Nephron progenitor cell (in vitro differentiated cells): ENCODE results near the gene MYLIP.

Experiments
- DNase-seq: peaks from one replicate; pipeline ENCODE4 v3.0.0; 2021
- H3K27ac Mint-ChIP-seq: 2 replicates; pipeline ENCODE4 v1.8.0; 2021; ENCODE audit warnings: mild to moderate bottlenecking, moderate library complexity, mixed read lengths
- H3K27me3 Mint-ChIP-seq: 2 replicates; pipeline ENCODE4 v1.8.0; 2021; ENCODE audit warnings: mild to moderate bottlenecking, low read depth, mixed read lengths; ENCODE audit not compliant: poor library complexity
- H3K36me3 Mint-ChIP-seq: 2 replicates; pipeline ENCODE4 v1.8.0; 2021; ENCODE audit warnings: low read depth, mixed read lengths
- H3K4me1 Mint-ChIP-seq: 2 replicates; pipeline ENCODE4 v1.8.0; 2021; ENCODE audit warnings: mixed read lengths
- H3K4me3 Mint-ChIP-seq: 2 replicates; pipeline ENCODE4 v1.8.0; 2021; ENCODE audit warnings: mild to moderate bottlenecking, moderate library complexity, mixed read lengths
- H3K9me3 Mint-ChIP-seq: 2 replicates; pipeline ENCODE4 v1.8.0; 2021; ENCODE audit warnings: mild to moderate bottlenecking, moderate library complexity, mixed read lengths
- CTCF ChIP-seq: fragments of 200-600 bp; sonication (generic); IDR thresholded peaks from 2 replicates; pipeline ENCODE4 v1.5.0; 2021; ENCODE audit warnings: antibody characterized with exemption

Gene MYLIP

GRCh38 chr6:16157909-16158308, 29.0 kb downstream of the MYLIP start:
- Mint-ChIP-seq H3K27me3 (no peaks in the 10 kb centered on the region), H3K36me3 (peaks cover 19% of the 10 kb centered on the region), H3K4me1 (peaks cover 20% of the 10 kb centered on the region), H3K9me3 (no peaks in the 10 kb centered on the region), H3K27ac (no peak overlapping the region), H3K4me3 (no peak overlapping the region)
- TF ChIP-seq CTCF, result no peak
- DNase-seq, result no peak

GRCh38 chr6:16158943-16159557, 30.2 kb downstream of the MYLIP start:
- no peak for TF ChIP-seq CTCF
- H3K4me1 Mint-ChIP-seq, result peaks cover 20% of the 10 kb centered on the region
- H3K9me3 Mint-ChIP-seq, result no peaks in the 10 kb centered on the region
- peaks cover 19% of the 10 kb centered on the region for H3K36me3 Mint-ChIP-seq
- no peak for DNase-seq
- peak overlapping the region; percentile 53 for H3K27ac Mint-ChIP-seq
- no peak overlapping the region for H3K4me3 Mint-ChIP-seq
- H3K27me3 Mint-ChIP-seq, result no peaks in the 10 kb centered on the region

- DNase-seq, result no peak
- no peak for TF ChIP-seq CTCF
- Mint-ChIP-seq H3K9me3 (no peaks in the 10 kb centered on the region), H3K4me1 (peaks cover 13% of the 10 kb centered on the region), H3K4me3 (no peak overlapping the region), H3K36me3 (peaks cover 5% of the 10 kb centered on the region), H3K27ac (no peak overlapping the region), H3K27me3 (peaks cover 3% of the 10 kb centered on the region)
These were observed 31.9 kb downstream of the MYLIP start for GRCh38 chr6:16160794-16161193.

GRCh38 chr6:16162003-16162402, 33.1 kb downstream of the MYLIP start:
- Mint-ChIP-seq H3K27ac (no peak overlapping the region), H3K36me3 (peaks cover 4% of the 10 kb centered on the region), H3K4me3 (no peak overlapping the region), H3K27me3 (peaks cover 3% of the 10 kb centered on the region), H3K4me1 (peaks cover 20% of the 10 kb centered on the region), H3K9me3 (no peaks in the 10 kb centered on the region)
- no peak for TF ChIP-seq CTCF
- no peak for DNase-seq

- Mint-ChIP-seq H3K9me3 (no peaks in the 10 kb centered on the region), H3K27ac (no peak overlapping the region), H3K4me1 (peaks cover 30% of the 10 kb centered on the region), H3K27me3 (peaks cover 3% of the 10 kb centered on the region), H3K4me3 (no peak overlapping the region), H3K36me3 (no peaks in the 10 kb centered on the region)
- no peak for DNase-seq
- TF ChIP-seq CTCF, result no peak
These were observed 34.2 kb downstream of the MYLIP start for GRCh38 chr6:16163066-16163465.
